ENCODE measurements around the gene NPHP4.

GRCh38 chr1:5847013-5847659, 145.1 kb downstream of the NPHP4 start:
- TF ChIP-seq CTCF (IDR thresholded peaks at IDR 0.05), result no peak
- no peak for TF ChIP-seq NRF1 (IDR thresholded peaks at IDR 0.05; ENCODE audit: low read depth, low read length)
- TF ChIP-seq MAX (IDR thresholded peaks at IDR 0.05; ENCODE audit: low read depth), result no peak
- no peak for TF ChIP-seq EP300 (IDR thresholded peaks at IDR 0.05; ENCODE audit: borderline replicate concordance in 1 of 2, low read depth in 1 of 2, low read length in 1 of 2)
- no peak for TF ChIP-seq POLR2AphosphoS5 (IDR thresholded peaks at IDR 0.05; ENCODE audit: low read depth, low read length)
- TF ChIP-seq SMC3 (IDR thresholded peaks at IDR 0.05; ENCODE audit: low read depth, low read length), result no peak
- no peak for TF ChIP-seq ZBTB33 (IDR thresholded peaks at IDR 0.05; ENCODE audit: borderline replicate concordance, low read depth)
- TF ChIP-seq GABPA (IDR thresholded peaks at IDR 0.05; ENCODE audit: low read depth), result no peak
- TF ChIP-seq REST (IDR thresholded peaks at IDR 0.05; ENCODE audit: low read depth, low read length), result peak; percentile 81; the same call in 1 of the 2 replicates
- TF ChIP-seq TAF1 (IDR thresholded peaks at IDR 0.05; ENCODE audit: borderline replicate concordance, low read depth, low read length), result no peak
- TF ChIP-seq USF2 (IDR thresholded peaks at IDR 0.05; ENCODE audit: borderline replicate concordance, low read depth, low read length), result no peak
